Measurements from ENCODE around the gene IL18BP.

DNA sequence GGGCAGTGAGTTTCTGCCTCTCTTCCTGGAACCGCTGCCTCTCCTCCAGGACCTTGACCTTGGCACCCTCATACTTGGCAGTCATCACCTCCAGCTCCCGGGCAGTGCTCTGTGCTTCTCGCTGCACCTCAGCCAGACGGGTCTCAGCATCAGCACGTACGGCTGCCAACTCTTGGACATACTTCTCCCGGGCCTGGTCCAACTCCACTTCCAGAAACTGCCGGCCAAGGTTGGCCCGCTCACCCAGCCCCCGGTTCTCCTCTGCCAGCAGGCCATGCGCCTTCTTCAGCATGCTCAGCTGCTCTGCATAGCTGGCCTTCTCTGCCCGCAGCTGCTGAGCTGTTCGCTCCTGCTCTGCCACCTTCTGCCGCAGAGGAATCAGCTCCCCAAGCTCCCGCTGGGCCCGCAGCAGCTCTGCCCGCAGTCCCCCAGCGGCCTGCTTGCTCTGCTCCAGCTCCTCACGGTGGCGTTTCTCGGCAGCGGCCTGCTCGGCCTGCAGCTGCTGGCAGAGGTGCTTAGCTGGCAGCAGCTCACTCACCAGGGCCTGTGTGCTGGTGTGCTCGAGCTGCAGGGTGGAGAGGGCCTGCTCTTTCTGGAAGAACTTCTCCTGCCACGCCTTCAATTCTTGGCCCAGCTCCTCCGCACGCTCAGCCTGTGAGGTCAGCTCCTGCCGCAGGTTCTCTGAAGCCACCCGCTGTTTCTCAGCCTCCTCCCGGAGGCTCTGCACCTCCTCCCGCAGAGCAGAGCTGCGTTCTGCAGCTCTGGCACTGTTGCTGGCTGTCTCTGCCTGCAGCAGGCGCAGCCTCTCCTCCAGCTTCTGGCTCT lies 14.4 kb downstream of the IL18BP start:
- TF ChIP-seq, protein P1, sequence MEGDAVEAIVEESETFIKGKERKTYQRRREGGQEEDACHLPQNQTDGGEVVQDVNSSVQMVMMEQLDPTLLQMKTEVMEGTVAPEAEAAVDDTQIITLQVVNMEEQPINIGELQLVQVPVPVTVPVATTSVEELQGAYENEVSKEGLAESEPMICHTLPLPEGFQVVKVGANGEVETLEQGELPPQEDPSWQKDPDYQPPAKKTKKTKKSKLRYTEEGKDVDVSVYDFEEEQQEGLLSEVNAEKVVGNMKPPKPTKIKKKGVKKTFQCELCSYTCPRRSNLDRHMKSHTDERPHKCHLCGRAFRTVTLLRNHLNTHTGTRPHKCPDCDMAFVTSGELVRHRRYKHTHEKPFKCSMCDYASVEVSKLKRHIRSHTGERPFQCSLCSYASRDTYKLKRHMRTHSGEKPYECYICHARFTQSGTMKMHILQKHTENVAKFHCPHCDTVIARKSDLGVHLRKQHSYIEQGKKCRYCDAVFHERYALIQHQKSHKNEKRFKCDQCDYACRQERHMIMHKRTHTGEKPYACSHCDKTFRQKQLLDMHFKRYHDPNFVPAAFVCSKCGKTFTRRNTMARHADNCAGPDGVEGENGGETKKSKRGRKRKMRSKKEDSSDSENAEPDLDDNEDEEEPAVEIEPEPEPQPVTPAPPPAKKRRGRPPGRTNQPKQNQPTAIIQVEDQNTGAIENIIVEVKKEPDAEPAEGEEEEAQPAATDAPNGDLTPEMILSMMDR (conservative IDR thresholded peaks at IDR 0.05; ENCODE audit: low read length), result no peak
- no peak for TF ChIP-seq EZH2phosphoT487 (IDR thresholded peaks at IDR 0.05; ENCODE audit: borderline replicate concordance, low read depth, low read length)

Data from OCI-LY7 (cell line).